NCI-H2081 treated with DMSO at 0.1 percent for 48 hours (cell line): Measurements from ENCODE around the gene ADAMTS12.
"Not testable (repeated sequence)": the region's sequence is repeated elsewhere in the genome, so short reads cannot be mapped to it uniquely, and the experiment has no call there.

Experiments
- DNase-seq: peaks from one replicate; lab custom pipeline; 2025; lab: John Stamatoyannopoulos, UW

The ADAMTS12 gene

DNA sequence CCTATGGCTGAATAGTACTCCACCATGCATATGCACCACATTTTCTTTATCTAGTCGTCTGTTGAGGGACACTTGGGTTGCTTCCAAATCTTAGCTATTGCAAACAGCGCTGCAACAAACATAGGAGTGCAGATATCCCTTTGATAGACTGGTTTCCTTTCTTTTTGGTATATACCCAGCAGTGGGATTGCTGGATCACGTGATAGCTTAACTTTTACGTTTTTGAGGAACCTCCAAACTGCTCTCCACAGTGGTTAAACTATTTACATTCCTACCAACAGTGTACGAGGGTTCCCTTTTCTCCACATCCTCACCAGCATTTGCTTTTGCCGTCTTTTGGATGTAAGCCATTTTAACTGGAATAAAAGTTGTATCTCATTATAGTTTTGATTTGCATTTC lies 308.5 kb downstream of the ADAMTS12 start:
- no peak for DNase-seq

DNA sequence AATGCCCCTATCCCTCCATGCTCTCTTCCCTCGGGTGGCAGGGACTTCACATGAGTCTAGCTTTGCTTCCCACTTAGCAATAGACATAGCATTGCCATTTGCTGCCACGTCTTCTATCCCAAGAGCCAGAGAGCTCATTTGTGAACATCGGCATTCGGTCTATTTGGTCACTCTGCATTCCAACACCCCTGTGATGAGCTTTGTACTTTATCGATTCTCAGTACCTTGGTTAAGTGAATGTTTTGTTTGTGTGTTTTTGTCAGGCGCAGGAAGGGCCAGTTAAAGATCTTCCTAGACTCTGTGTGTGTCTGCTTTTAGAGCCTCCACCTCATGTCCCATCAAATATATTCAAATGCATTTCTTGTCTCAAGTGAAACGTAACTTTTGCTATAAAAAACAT lies 309.4 kb downstream of the ADAMTS12 start:
- no peak for DNase-seq

- no peak for DNase-seq
Observed at GRCh38 chr5:33579789-33580188, 312.0 kb downstream of the ADAMTS12 start.

DNA sequence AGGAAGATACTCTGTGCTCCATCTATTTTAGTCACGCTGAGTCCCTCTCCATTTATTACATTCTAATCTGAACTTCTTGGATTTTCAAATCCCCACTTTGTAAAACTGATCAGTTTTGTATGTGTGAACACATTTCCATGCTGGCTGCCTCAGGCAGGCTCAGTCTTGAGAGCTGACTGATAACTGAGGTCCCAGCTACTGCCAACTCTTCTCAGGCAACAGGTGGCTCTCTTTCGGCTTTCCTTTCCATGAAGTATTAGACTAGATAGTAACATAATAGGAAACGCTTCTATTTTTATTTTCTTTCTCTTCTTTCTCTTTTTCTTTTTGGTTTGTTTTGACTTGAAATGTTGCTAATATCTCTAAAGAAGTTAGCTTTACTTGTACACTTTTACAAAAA lies 312.6 kb downstream of the ADAMTS12 start:
- DNase-seq, result no peak

- no peak for DNase-seq
Observed at GRCh38 chr5:33576726-33577590, 314.8 kb downstream of the ADAMTS12 start.

GRCh38 chr5:33565324-33565723 lies 326.5 kb downstream of the ADAMTS12 start:
- no peak for DNase-seq

DNA sequence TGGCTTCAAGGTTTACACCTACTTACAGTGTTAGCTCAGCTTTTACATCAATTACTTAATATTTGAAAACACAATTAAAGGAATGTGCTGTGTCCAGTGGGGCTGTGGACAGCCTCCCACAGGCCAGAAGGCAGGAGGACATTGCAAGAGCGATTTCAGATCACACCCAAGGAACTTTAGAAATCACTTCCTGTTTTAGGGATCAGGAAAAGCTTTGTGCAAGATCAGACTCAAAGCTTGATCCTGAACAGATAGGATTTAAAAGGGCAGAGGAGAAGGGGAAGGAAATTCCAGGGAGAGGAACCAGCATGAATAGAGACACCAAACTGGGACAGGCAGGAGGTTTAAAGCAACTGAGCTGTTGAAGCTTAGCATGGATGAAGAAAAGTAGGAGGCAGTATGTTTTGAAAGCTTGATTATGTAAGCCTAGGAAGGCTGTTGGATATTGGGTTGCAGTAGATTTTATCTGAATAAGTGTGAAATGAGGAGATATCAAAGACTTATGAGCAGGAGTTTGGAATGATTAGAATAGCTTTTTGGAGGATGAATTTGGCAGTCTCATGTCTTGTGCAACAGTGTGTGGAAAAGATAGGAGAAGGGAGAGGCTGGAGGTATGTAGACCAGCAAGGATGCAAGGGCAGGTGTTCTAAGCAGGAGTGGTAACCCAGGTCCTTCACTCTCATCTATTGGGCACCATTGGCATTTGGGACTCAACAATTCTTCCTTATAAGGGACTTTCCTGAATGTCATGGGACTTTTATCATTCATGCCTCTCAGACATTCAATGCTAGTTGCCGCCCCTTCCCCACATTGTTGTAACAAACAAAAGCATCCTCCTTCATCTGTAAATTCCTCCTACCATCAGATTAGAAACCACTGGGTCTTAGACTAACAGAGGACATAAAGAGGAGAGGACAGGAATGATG lies 327.5 kb downstream of the ADAMTS12 start:
- DNase-seq, result no peak

DNA sequence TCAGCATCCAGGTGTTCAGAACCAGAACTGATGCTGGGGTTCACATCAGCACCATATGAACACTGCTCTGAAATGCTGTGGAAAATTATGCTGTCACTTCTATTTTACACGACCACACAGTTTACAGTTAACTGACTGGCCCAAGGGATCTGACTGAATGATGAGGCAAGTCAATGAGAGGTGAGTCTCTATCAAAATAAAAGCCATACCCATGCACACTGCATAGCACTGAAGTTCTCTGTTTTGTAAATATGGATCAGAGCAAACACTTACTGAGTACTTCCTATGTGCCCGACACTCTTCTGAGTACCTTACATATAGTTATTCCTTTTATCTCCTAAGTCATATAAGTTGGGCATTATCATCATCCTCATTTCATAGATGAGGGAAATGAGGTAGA lies 328.3 kb downstream of the ADAMTS12 start:
- DNase-seq, result no peak

GRCh38 chr5:33558489-33558888 lies 333.3 kb downstream of the ADAMTS12 start:
- DNase-seq, result no peak

GRCh38 chr5:33557605-33558004 lies 334.2 kb downstream of the ADAMTS12 start:
- DNase-seq, result no peak

DNA sequence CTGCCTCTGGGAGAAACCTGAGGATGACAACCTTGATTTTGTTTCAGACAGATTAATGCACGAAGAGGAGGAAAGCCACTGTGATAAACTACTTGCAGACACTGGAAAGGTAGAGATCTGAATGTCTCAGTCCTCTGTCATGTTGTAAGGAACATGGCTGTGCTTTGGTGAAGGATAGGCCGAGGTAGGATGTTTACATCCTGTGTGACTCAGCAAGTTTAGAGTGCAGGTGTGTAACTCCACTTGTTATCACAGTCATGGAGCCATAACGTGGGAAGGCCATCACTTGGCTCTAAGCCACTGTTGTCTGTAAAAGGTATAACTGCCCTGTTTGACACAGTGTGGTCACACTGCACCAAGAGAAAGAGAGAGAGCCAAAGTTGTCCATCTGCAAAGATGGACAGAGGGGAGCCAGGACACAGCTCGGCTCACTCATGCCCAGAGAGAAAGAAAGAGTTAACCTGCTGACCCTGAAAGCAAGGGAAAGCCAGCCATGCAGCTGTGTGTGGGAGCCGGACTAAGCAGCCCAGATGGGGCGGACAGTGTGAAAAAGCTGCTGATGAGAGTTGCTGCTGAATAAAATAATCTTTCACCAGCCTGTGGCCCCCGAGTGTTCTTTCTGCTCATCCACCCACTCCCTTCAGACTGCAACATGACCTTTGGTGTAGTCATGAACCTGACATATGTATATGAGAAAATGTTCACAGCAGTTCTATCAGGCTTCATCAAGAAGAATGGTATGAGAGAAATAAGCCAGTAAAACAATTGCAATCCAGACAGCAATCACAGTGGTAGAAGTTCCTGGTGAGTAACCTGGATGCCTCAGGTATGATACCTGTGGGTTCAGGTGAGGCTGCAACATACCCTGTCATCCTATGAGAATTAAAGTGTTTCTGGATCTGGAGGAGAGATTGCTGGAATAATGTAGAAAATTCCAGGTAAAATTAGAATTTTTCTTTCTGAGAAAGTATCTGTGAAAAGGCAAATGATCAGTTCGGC lies 335.2 kb downstream of the ADAMTS12 start:
- no peak for DNase-seq

DNA sequence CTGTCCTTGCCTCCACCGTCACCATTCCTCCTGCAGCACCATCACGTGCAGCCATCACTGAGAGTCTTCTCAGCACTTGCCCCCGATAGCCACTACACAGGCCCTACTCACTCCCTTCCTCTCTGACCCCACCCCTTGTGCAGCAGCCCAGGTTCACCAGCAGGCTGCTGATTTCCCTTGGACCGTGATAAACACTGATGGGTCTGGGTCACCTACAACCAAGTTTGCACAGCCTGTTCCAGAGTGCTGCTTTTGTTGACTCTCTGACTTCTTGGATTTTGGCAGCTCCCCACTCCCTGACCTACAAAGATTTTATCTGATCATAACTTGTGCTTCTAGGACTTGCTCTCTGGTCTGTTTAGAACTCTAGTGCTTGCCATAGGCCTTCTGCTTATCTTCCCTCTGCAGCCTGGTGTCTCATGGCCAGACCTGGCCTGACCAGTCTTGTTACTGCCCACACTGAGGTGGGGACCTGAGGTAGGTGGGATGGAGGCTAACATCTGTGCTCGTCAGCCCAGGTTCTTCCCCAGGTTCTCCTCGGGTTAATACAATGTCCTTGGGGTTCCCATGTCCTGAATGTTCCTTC lies 341.7 kb downstream of the ADAMTS12 start:
- DNase-seq, result no peak

DNA sequence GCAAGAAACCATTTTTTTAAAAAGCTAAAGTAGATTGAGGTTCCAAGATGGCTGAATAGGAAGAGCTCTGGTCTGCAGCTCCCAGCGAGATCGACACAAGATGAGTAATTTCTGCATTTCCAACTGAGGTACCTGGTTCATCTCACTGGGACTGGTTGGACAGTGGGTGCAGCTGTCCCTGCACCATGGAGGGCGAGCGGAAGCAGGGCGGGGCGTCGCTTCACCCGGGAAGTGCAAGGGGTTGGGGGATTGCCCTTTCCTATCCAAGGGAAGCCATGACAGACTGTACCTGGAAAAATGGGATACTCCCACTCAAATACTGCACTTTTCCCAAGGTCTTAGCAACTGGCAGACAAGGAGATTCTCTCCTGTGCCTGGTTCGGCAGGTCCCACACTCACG lies 352.0 kb downstream of the ADAMTS12 start:
- DNase-seq, result not testable (repeated sequence)

DNA sequence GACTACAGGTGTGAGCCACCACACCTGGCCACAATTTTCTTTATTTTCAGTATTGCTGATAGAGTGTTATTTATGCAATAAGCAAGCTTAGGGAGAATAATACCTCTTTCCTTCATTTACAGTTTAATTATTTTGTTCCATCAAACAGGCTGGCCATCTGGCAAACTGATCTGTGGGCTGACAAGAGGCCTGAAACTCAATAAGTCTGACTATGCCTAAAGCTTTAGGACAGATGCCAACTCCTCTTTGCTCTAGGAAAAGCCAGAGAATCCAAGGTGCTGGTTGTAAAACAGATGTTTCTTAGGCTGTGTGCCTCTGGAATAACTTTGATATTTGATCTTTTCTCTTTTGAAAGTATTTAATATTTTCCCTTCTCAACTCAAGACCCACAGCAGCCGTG lies 352.6 kb downstream of the ADAMTS12 start:
- no peak for DNase-seq

GRCh38 chr5:33538201-33538600 lies 353.6 kb downstream of the ADAMTS12 start:
- DNase-seq, result no peak

GRCh38 chr5:33537240-33537639 lies 354.6 kb downstream of the ADAMTS12 start:
- DNase-seq, result no peak

DNA sequence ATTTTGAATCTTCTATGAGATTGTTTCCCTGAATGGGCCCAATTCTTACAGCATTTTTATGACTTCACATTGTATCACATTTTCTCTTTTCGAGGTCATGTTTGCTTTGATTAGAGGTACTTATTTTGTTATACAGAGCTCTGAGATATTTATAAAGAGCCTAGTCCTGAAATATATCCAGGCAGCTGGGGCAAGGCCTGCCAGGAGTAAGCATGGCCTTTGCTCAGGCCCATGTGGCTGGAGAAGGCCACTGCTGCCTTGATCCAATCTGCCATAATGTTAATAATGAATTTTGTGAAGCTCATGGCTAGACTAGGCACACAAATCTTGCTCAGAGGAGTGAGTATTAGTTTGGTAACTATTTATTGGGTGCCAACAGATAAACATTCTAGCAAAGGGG lies 355.0 kb downstream of the ADAMTS12 start:
- DNase-seq, result no peak

DNA sequence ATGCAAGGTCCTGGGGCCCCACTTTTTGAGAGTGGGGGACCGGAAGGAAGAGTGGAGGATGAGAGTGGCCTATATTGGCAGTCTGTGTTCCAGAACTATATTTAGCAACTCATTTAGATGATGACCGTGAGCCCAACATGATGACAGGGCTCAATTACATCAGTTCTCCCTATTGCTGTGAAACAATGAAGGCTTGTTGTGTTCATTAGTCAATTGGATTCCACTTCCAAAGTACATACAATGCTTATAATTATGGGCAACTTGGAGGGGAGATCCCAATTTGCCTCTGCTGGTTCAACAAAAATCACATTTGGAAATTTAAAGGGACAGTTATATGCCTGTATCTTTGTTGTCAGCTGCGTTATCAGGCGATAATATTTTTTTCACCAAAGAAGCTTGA lies 360.0 kb downstream of the ADAMTS12 start:
- no peak for DNase-seq

DNA sequence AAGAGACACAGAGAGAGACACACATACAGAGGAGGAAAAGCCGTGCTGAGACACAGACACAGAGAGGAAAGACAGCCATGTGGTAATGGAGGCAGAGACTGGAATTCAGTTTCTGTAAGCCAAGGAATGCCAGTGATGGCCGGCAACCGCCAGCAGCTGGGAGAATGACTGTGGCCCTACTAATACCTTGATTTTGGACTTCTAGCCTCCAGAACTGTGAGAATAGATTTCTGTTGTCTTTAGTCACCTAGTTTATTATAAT lies 360.8 kb downstream of the ADAMTS12 start:
- DNase-seq, result no peak

DNA sequence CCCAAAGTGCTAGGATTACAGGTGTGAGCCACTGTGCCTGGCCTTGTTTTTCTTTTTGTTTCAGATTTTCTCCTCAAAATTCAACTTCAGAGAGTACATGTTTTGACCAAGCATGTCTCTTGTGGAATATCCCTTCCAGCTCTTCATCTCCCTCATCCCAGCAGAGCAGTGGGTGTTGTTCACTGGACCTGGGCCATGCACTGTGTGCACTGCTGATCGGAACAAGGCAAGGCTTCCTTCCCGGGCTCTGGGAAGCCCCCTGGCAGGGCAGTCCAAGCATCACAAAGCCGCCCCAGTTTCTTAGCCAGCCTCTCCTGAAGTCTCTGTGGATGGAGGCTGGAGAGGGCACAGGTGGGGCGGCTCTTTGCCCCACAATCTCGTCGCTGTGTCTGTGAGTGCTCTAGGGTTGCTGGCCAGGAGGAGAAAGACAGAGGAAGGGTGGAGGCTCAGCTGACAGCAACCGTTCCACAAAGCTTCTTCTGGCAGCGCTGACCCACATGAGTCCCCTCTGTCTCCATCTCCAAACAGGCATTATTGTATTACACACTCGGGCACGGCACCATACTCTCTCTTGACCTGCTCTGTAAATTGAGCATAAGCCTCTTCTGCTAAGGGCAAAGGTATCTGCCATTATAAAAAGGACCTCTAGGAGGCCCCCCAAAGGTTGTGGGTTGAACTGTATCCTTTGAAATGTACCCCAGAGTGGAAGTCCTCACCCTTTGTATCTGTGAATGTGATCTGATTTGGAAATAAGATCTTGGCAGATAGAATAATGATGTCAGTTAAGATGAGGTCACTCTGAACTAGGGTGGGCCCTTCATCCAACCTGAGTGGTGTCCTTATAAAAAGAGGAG lies 361.4 kb downstream of the ADAMTS12 start:
- DNase-seq, result no peak

GRCh38 chr5:33527696-33528095 lies 364.1 kb downstream of the ADAMTS12 start:
- DNase-seq, result no peak
